Psoas muscle (tissue), 8 donors: ENCODE results near the gene TANC1. TPM values are rescaled to one million over a fixed set of nuclear protein-coding genes. Genes with fewer than 3 reads are reported as not detected.

Experiments used
- ATAC-seq, 4 donors: fragments of 200-7000 bp; cut with Tn5 transposase; one replicate each; pipeline ENCODE4 v1.9.1; 2020; ENCODE audit warnings: moderate library complexity in 3 of 4, mild to moderate bottlenecking in 2 of 4
- DNase-seq, 2 donors: peaks; one replicate each; pipeline ENCODE4 v3.0.0-alpha.2; 2020
- H3K27ac ChIP-seq: fragments of 200-600 bp; one replicate; pipeline ENCODE4 v1.8.0; 2022
- H3K27me3 ChIP-seq, 3 donors: fragments of 200-600 bp in 1 of 3; one replicate each; pipeline versions ENCODE4 v1.6.1 to v1.8.0; 2013 to 2022; ENCODE audit warnings: low read length in 2 of 3, mild to moderate bottlenecking in 2 of 3, moderate library complexity in 1 of 3; ENCODE audit not compliant: insufficient read depth in 3 of 3
- H3K36me3 ChIP-seq, 2 donors: fragments of 200-600 bp in 1 of 2; one replicate each; pipeline versions ENCODE4 v1.6.1 to v1.8.0; 2013 to 2022; ENCODE audit warnings: low read depth in 1 of 2, mild to moderate bottlenecking in 1 of 2, moderate library complexity in 1 of 2; ENCODE audit not compliant: insufficient read depth in 1 of 2
- H3K4me1 ChIP-seq: fragments of 200-600 bp; one replicate; pipeline ENCODE4 v1.8.0; 2022
- H3K4me3 ChIP-seq: fragments of 200-600 bp; one replicate; pipeline ENCODE4 v1.8.0; 2022; ENCODE audit warnings: mild to moderate bottlenecking
- H3K9me3 ChIP-seq: fragments of 200-600 bp; one replicate; pipeline ENCODE4 v1.8.0; 2022
- CTCF ChIP-seq: fragments of 200-600 bp; IDR thresholded peaks from one replicate; pipeline ENCODE4 v1.8.0; 2022; ENCODE audit warnings: antibody characterized with exemption
- WGBS, 3 donors: extraction: QIAGEN DNeasy Blood & Tissue Kit; methylation state at CpG; one replicate each; pipeline versions ENCODE4 v1.1.6 to v1.1.7; 2013; 5-methylcytosine and 5-hydroxymethylcytosine counted together
- intact Hi-C, 2 donors: fragments of 100-400 bp; cut with DNase I; formaldehyde crosslinking; loops; one replicate each; pipeline versions ENCODE4 v1.11.0 to v1.14.2; 2022
- polyA plus RNA-seq, 3 donors: library from polyadenylated mRNA; stranded (reverse); fragments of 200-250 nt; gene quantifications; one replicate each; pipeline ENCODE4 v1.2.3, GENCODE V29; 2013
- total RNA-seq, 4 donors: library from RNA; stranded (reverse); fragmentation: NEBNext Ultra II Directional in 2 of 4; extraction: Animal tissue kit (Norgen Biotek cat#: 25700) in 2 of 4; gene quantifications; one replicate each; pipeline versions ENCODE4 v1.2.1 to v1.2.4, GENCODE V29; 2021 to 2023
- donor health status: healthy with polysubstance abuse.
- donor health status: DM: no; HTN: no; CAD: no; lungs with moderate emphysema.
- donor health status: Bipolar disorder and iron deficiency.
- donor health status: healthy.
- donor health status: DM: yes; HTN: yes; CAD: no.
- donor health status: DM: no; HTN: no; CAD: no.
- donor health status: DM: no; HTN: no; CAD: no.
- donor health status: DM: yes; HTN: yes; CAD: no.

The TANC1 gene
- total and polyA plus RNA-seq, 7 donors = 1.9 to 7.5 (median 3.2) TPM

GRCh38 chr2:159124931-159125467, 156.6 kb downstream of the TANC1 start:
- TF ChIP-seq CTCF = no peak
- no peak overlapping the region for H3K27ac ChIP-seq
- no peak overlapping the region for H3K4me3 ChIP-seq
- no peaks in the 10 kb centered on the region for H3K4me1 ChIP-seq
- WGBS, 3 donors = 70 to 81% (median 71%) methylated on average over 3 of the region's 3 CpGs
- no peaks in the 10 kb centered on the region for H3K27me3 ChIP-seq
- no peaks in the 10 kb centered on the region for H3K36me3 ChIP-seq
- H3K9me3 ChIP-seq = no peaks in the 10 kb centered on the region
- no peak for DNase-seq
- no peak for ATAC-seq
- intact Hi-C loops = no loop called here

DNA sequence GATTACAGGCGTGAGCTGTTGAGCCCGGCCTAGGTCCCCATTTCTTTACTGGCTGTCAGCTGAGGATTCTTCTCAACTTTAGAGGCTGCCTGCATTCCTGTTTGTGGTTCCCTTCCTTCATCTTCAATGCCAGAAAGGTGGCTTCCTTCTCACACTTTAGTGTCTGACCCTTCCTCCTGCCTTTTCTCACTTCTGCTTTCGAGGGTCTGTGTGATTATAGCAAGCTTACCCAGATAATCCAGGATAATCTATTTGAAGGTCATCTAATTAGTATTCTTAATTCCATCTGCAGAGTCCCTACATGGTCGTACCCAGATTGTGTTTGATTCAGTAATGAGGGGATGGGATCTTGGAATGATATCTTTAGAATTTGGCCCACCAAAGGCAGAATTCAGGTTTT, 157.4 kb downstream of the TANC1 start:
- no peaks in the 10 kb centered on the region for H3K4me1 ChIP-seq
- WGBS, 3 donors = 94 to 96% (median 95%) methylated on average over 4 of the region's 4 CpGs
- no peaks in the 10 kb centered on the region for H3K27me3 ChIP-seq
- H3K27ac ChIP-seq = no peak overlapping the region
- intact Hi-C loops = no loop called here
- no peak for TF ChIP-seq CTCF
- ATAC-seq (no peak), DNase-seq (no peak)
- no peaks in the 10 kb centered on the region for H3K9me3 ChIP-seq
- H3K36me3 ChIP-seq = no peaks in the 10 kb centered on the region
- H3K4me3 ChIP-seq = no peak overlapping the region

- Histone ChIP-seq H3K9me3 (no peaks in the 10 kb centered on the region), H3K27ac (no peak overlapping the region), H3K27me3 (no peaks in the 10 kb centered on the region), H3K4me3 (no peak overlapping the region), H3K4me1 (no peaks in the 10 kb centered on the region), H3K36me3 (no peaks in the 10 kb centered on the region)
- intact Hi-C loops = no loop called here
- no peak for TF ChIP-seq CTCF
- ATAC-seq (no peak), DNase-seq (no peak)
- 65 to 88% (median 82%) methylated on average over 2 of the region's 2 CpGs for WGBS, 3 donors
Measured at GRCh38 chr2:159126432-159127022, 158.1 kb downstream of the TANC1 start.

- Histone ChIP-seq H3K4me1 (peaks cover 4% of the 10 kb centered on the region), H3K4me3 (no peak overlapping the region), H3K27me3 (no peaks in the 10 kb centered on the region), H3K36me3 (no peaks in the 10 kb centered on the region), H3K27ac (no peak overlapping the region), H3K9me3 (no peaks in the 10 kb centered on the region)
- TF ChIP-seq CTCF = no peak
- 20 to 58% (median 52%) methylated on average over 1 of the region's 1 CpG for WGBS, 3 donors
- intact Hi-C loops = no loop called here
- DNase-seq (no peak), ATAC-seq (no peak)
Measured at GRCh38 chr2:159128191-159128590, 159.8 kb downstream of the TANC1 start.

DNA sequence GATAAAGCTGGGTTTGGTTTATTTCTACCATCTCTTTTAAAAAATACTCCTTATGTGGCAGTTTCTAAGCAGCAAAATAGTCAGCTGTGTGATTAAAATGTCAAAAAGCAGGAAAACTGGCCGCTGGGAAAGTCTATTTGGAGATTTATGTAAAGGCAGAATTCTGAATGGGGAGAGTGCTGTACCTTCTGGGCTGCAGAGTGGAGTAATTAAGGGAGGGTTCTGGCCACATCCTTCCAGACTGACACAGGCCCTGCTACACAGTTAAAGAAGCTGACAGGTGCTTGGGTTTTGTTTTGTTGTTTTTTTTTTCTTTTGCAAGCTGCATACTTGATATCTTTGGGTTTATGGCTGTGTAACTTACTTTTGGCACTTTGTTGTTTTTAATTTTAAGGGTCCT, 160.8 kb downstream of the TANC1 start:
- Histone ChIP-seq H3K27ac (no peak overlapping the region), H3K36me3 (no peaks in the 10 kb centered on the region), H3K9me3 (no peaks in the 10 kb centered on the region), H3K4me1 (peaks cover 4% of the 10 kb centered on the region), H3K27me3 (no peaks in the 10 kb centered on the region), H3K4me3 (no peak overlapping the region)
- WGBS, 3 donors = 58 to 64% (median 61%) methylated on average over 1 of the region's 1 CpG
- ATAC-seq = no peak
- DNase-seq = no peak
- intact Hi-C loops = no loop called here
- no peak for TF ChIP-seq CTCF
